ENCODE data around the gene BACH2.
"Not testable (repeated sequence)": the region's sequence is repeated elsewhere in the genome, so short reads cannot be mapped to it uniquely, and the experiment has no call there.

The BACH2 gene

DNA sequence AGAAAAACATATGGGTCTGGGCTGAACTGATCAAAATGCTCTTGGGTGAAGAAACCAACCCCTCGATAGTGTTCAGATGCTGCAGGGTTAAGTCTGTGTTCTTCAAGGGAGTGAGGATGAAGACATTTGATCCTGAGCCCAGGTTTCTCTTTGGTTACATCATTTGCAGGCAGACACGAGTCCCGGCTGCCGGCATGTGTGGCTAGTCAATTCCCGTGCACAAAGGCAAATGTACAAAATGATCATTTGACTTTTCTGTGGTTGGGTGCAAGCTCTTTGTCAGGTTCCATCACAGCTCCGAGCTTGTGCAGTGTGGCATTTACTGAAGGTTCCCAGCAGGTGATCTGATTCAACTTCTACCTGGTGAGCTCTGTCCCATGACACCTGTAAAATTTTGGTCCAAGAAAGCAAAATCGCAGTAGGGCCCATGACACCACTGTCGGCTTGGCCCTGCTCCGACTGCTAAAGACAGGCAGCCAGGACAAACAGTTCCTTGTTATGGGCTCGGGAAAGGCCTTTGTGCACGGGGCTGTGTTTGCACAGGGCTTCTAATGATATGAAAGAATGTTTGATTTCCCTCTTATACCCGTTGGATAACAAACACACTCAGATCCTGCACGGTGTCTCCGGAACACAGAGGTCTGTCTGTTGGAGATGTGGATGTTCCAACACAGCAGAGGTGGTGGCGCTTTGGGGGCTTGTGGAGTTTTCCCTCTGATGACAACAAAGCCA lies 355.4 kb downstream of the BACH2 start:
- no peak for DNase-seq (ENCODE audit: low spot score)

DNA sequence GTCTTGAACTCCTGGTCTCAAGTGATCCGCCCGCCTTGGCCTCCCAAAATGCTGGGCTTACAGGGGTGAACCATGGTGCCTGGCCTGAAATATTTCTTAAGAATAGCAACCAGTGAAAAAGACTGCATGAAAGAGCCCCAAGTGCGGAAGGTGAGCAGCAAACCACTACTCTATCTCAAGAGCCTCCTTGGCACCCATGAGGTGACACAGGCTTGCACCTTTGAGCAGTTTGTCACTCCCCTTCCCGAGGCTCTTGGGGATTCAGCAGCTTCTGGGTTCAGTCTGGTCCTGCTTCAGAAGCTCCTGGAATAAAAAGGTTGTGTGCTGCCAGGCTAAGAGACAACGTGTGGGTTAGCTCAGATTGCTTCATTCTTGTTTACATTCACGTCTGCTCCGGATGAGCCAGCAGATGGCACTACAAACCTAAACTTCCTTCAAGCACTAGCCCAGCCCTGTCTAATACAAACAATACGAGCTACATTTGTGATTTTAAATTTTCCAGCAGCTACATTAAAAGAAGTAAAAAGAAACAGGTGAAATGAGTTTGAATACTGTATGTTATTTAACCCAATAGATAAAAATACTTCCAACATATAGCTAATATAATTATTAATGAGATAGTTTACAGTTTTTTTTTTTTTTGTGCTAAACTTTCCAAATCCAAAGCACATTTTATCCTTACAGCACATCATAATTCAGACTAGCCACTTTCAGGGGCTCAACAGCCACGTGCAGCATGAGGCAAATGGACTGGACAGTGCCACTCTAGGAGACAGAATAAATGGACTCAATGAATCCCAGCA lies 356.2 kb downstream of the BACH2 start:
- peak; percentile 73 for DNase-seq (ENCODE audit: low spot score)

DNA sequence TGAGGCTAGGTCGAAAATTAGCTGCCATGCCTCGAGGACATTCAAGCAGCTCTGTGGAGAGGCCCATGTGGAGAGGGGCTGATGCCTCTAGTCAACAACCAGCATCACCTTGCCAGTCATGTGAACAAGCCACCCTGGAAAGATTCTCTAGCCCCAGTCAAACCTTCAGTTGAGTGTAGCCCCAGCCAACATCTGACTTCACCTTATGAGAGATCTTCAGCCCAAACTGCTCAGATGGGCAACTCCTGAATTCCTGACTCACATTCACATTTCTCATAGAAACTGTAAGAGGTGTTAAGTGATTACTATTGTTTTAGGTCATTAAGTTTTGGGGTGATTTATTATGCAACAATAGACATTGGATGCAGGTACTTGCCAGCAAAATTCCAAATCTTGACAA lies 357.5 kb downstream of the BACH2 start:
- DNase-seq (ENCODE audit: low spot score), result no peak

DNA sequence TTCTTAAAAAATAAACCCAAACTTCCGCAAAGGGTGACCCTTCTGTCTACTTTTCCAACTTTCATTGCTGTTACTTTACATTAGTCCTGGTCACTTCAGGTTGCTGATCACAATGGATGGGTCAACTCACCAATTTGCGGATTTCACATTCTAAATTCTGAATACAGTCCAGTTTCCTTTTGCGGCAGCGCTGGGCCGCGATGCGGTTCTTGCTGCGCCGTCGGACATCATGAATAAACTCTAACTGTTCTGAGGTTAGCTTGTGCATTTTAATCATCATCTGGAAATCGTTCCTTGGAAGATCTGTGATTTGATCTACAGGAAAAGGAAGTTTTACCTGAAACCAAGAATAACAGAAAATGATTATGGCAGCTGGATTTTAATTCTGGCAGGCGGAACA lies 358.6 kb downstream of the BACH2 start:
- no peak for DNase-seq (ENCODE audit: low spot score)

DNA sequence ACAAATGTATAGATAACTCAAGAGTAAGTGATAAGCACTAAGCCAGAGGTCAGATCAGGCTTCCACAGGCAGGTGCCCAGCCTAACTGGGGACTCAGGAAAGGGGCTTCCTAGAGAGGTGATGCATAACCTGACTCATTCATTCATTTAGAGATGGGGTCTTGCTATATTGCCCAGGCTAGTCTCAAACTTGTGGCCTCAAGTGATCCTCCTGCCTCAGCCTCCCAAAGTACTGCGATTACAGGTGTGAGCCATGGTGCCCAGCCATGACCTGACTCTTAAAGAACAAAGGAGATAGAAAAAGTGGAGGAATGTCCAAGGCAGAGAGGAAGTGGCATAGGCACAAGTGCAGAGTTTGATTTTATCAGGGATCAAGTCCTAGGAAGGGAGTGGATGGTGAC lies 360.5 kb downstream of the BACH2 start:
- DNase-seq (ENCODE audit: low spot score), result no peak

DNA sequence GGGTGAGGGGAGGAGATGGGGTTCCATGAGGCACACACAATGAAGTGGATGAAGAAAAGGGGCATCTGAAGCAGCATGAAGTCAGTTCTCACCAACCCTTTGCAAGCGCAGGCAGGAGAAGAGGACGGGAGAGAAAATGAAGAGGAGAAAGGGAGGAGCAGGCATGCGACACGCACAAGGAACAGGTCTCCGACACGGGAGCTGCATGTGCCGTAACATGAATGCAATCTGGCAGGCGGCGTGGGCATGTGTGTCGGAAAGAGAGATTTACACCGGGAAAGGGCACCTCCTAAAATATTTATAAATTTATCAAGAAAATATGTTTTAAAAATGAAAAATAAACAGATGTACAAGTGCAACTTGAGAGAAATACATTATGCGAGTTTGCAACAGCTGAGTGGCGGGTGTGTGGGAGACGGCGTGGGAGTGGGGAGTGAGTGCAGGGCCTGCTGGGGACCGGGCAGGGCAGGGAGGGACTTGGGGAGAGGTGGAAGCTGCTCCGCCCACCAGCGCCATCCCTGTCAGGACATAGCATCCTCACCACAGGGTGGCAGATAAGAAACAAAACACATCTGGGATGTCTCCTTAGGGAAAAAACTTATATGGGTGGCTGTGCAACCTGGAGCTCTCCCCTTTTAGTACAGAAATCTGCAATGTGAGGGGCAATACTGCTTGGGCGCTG lies 361.8 kb downstream of the BACH2 start:
- DNase-seq (ENCODE audit: low spot score), result no peak

DNA sequence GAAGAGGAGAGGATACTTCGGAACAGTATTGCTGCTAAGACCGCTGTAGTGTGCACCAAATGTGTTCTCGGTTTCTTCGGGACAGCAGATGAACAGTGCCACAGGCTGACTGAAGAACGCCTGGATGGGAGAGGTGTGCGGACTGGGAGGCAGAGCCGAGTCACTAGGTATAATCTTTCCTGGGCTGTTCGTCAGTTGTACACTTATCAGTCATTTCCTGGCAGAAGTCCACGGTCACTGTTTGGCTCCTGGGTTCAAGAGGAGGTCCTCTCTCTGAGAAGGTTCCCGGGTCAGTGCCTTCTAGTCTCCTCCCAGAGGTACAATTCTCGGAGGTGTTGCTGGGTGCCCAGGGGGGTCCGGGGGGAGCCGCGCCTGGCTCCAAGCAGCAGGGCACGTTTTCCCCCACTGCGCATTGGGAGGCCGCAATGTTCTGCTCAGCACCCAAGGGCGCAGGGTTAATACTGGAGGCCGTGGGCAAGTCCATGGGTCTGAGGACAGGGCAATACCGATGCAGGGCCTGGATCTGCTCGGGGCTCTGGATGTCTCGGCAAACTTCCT lies 364.3 kb downstream of the BACH2 start:
- no peak for DNase-seq (ENCODE audit: low spot score)

DNA sequence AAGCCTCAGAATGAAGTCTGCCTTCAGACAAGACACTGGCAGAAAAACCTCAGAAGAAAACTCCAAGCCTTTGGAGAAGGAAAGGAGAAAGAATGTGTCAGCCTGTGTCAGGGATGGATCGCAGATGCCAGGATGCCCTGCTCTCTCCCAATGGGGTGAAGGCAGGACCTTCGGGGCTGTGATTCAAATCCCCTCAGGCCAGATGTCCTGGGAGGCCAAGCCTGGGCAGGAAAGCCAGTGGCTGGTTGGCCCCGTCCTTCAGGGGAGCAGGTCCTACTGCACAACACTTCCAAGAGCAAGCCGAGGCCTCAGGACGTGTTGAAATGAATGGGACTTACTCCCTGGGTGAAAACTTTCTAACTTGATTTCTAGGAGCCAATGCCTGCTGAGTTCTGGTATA lies 365.9 kb downstream of the BACH2 start:
- DNase-seq (ENCODE audit: low spot score), result no peak

DNA sequence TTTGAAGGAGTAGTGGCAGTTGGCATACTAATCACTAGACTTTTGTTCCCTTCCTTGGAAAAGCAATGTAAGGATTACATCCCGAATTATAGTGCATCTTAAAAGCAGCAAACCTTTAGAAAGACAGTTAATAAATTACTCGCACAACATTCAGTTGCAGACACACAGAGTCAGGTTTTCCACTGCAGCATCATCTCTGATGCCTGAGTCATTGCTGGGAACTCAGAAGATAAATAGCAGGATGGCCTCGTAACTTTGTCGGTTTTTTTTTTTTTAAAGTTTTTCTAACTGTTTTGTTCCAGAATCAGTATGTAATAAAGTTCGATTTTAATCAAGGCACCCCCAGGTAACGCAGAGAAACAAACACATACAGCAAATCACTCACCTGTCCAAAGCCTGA lies 368.0 kb downstream of the BACH2 start:
- no peak for DNase-seq (ENCODE audit: low spot score)

DNA sequence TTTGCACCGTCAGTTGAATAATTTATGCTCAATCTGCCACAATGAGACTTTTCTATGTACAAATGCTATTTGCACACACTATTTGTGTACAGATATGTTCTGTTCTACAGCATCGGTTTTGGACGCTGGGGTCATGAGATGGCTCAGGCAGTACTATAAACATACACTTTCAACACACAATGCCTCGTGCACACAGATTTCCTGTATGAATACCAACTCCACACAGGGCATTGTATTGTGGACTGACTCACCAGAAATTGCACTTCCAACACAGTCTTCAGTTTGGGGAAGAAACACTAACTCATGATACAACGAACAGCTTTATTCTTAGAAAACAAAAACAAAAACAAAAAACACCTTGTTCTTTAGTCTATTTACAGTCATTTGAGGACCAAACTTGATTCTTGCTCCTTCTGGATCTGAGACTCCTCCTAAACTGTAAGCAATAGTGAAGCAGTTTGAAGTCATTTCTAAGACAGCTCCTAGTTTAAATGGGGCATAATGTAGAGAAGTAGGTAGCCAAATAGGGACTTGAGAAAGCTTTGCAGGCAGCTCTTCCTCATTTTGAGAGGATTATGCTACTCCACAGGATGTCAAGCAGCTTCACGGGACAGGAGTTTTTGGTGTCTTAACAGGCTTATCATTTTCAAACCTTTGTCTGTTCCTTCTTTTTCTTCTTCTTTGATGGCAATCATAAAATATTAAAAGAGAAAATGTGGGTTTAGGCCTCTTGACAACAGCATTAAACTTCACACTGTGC lies 368.7 kb downstream of the BACH2 start:
- DNase-seq (ENCODE audit: low spot score), result no peak

DNA sequence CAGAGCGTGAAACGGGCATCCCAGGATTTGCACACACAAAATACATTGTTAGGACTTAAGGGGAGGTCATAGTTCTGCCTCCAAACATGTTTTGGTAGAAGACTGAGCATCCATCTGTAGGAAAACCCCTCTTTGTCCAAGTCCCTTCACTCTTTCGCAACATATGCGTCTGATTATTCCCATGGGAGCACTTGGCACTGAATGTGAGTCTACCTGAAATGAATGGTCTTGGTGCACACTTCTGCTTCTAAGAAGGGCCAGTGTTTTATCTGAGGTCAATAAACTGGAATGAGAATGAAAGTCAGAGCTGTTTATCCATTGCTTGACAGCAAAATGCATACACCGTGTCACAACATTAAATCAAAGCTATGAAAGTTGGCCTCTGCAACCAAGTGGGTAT lies 369.4 kb downstream of the BACH2 start:
- no peak for DNase-seq (ENCODE audit: low spot score)

DNA sequence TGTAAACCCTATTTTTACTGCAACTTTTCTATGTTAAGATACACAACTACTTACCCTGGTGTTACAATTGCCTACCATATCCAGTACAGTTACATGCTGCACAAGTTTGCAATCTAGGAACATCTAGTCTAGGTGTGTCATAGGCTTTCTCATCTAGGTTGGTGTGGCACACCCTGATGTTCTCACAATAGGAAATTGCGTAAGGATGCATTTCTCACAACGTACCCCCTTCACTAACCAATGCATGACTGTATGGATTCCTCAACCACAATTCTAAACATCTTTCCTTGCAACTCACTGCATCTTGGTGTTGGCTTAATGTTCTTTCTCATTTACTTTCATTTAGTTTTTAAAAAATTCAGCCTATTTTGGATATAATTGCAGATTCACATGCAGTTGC lies 370.8 kb downstream of the BACH2 start:
- DNase-seq (ENCODE audit: low spot score), result no peak

DNA sequence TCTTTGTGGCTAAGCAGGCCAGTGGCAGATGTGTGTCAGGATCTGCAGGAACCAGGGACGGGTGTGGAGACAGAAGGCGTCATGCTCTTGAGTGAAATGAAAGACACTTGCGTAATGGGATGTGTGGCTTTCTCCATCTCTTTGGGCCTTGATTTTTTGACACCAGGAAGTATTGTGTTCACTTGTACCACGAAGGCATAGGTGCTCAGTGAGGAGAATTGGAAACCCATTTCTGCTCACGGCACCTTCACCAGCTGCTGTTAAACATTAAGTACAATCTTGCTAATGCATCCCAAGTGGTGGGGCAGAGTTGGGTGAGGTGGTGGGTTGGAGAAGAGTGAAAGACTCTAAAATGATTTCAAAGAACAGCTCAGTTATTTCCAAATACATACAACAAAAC lies 372.4 kb downstream of the BACH2 start:
- DNase-seq (ENCODE audit: low spot score), result no peak

DNA sequence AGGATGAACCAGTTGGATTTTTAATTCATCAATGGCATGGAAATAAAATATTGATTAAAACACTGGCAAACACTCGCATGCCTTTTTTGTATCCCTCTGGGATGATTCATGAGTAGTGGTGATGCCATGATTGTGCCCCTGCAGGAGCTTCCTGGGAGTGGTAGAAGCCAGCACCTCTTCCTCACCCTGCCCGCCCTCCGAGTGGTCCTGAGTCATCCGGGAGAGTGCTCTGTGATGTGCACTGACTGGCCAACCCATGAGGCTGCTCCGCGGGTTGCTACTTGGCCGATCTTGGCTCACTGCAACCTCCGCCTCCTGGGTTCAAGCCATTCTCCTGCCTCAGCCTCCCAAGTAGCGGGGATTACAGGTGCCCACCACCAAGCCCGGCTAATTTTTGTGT lies 375.0 kb downstream of the BACH2 start:
- no peak for DNase-seq (ENCODE audit: low spot score)

DNA sequence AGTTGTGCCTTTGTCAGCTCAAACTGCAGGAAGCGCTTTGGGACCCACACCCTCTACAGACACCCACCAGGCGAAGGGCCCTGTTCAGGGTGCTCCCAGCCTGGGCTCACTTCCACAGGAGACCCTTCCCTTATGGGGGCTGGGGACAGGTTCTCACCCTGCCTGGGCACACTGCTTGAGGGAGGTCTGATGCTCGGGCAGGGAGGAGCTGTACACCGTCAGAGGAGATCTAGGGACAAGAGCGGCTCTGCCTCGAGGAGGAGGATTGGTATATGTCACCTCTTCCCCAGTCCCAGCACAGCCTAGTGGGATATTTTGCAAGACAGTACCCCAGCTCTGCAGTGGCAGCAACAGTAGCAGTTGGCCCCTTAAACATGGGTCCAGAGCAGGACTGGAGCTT lies 375.4 kb downstream of the BACH2 start:
- no peak for DNase-seq (ENCODE audit: low spot score)

DNA sequence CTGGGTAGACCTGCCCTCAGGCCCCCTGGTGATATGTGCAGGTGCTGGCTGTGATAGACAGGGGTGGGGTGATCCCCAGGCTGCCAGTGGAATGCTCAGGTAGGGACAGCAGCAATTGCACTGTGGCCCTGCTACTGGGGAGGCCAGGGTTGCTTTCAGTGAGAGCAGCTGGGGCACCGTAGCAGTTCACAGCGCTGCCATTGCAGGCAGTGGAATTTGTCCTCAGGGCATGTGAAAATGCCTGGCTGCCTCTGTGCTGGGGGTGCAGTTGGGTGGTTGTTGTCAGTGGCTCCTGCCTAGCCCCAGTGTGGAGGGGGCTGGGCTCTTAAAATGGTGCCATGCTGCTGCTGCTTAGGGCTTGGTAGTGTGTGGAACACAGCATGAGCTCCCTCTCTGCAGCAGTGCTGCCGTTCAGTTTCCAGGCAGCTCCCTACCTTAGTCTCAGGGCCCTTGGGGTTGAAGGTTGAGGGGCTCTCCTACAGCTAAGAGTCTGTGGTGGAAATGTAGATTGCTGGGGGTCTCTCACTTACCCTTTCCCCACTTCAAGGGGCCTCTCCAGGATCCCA lies 378.8 kb downstream of the BACH2 start:
- DNase-seq (ENCODE audit: low spot score), result no peak

DNA sequence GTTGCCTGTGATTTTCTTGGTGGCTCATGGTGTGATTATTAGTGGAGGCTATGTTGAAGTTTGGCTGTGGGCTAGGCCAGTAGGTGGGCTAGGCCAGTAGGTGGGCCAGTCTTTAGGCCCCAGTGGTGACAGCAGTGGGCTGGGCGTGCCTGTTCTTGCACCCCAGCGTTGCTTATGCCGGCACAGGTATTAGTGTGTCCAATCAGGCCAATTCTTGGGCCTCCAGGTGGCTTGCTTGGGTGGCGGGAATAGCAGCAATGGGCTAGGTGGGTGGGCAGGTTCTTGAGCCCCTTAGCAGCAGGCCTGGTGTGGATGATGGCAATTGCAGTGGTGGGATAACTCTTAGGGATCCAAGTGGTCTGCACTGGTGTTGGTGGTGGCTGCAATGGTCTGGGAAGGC lies 379.4 kb downstream of the BACH2 start:
- no peak for DNase-seq (ENCODE audit: low spot score)

DNA sequence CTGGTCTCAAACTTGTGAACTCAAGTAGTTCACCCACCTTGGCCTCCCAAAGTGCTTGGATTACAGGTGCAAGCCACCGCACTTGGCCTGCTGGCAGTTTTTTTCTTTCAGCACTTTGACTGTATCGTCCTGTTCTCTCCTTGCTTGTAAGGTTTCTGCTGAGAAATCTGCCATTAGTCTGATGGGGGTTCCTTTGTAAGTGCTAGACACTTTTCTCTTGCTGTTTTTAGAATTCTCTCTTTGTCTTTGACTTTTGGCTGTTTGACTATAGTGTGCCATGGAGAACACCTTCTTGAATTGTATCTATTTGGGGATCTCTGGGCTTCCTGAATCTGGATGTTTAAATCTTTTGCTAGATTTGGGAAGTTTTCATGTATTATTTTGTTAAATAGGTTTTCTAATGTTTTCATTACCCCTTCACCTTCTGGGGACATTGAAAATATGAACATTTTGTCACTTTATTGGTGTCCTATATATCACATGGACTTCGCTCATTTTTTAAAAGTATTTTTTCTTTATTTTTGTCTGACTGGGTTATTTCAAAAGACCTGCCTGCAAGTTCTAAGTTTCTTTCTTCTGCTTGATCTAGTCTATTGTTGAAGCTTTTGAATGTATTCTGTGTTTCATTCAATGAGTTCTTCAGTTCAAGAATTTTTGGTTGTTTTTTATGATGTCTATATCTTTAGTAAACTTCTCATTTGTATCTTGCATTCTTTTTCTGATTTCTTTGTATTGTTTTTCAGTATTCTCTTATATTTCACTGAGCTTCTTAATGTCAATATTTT lies 380.3 kb downstream of the BACH2 start:
- DNase-seq (ENCODE audit: low spot score), result no peak

DNA sequence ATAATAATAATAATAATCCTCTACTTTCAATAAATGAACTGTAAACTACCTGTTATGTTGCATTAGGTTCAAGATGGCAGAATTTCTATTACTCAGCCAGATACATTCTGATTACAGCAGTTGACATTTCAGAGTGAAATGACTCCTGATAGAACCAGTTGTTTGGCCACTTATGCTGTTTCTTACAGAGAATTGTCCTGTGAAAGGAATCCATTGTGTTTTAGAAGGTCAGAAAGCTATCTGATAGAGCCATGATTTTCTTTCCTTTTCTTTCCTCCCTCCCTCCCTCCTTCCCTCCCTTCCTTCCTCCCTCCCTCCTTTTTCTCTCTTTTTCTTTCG lies 385.8 kb downstream of the BACH2 start:
- no peak for DNase-seq (ENCODE audit: low spot score)

DNA sequence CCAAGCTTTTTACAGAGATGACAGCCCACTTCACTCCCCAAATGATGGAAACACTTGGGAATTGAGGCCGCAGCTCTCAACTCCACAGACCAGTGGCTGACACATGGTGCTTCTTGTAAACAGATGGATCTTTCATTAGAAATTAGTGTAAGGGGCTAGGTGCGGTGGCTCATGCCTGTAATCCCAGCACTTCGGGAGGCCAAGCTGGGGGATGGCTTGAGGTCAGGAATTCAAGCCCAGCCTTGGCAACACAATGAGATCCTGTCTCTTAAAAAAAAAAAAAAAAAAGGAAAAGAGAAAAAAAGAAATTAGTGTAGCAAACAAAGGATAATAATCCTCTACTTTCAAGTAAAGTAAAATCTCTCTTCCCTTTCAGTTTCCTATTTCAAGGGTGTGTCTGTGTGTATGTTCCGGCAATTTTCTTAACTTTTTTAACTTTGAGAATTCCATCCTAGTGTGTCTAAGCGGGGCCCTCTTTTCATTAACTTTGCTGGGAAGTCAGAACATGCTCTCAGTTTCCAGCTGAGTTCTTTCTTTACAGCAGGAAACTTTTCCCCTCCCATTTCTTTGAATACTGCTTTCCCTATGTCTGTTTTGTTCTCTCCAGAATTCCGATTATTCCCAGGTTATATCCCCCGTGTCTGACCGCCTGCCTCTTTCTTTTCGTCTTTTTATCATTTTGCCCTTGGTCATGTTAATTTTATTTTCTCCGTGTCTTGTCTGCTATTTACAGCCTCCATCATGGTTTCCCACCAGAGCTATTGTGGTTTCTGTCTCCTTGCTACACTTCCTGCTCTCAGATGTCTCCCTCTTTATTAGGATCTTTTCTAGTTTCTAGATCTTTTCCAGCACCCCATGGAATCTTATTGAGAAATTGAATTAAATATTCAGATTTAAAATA lies 386.4 kb downstream of the BACH2 start:
- not testable (repeated sequence) for DNase-seq (ENCODE audit: low spot score)

Data from NAMALWA (cell line).